Mesendoderm (in vitro differentiated cells): ENCODE measurements around the gene IFNGR1.

Source experiments
- DNase-seq: peaks from one replicate; pipeline ENCODE4 v3.0.0; 2013
- H2AK5ac ChIP-seq: 2 replicates; pipeline ENCODE4 v1.6.1; 2013; ENCODE audit warnings: low read length, inconsistent platforms
- H2BK120ac ChIP-seq: 2 replicates; pipeline ENCODE4 v1.6.1; 2013; ENCODE audit warnings: low read depth, mild to moderate bottlenecking, low read length, moderate library complexity, mixed read lengths
- H2BK15ac ChIP-seq: replicated peaks from 2 replicates; pipeline ENCODE4 v1.6.1; 2013; ENCODE audit warnings: low read depth, mild to moderate bottlenecking, moderate library complexity
- H2BK5ac ChIP-seq: 2 replicates; pipeline ENCODE4 v1.6.1; 2013; ENCODE audit warnings: low read length, inconsistent platforms
- H3K18ac ChIP-seq: 2 replicates; pipeline ENCODE4 v1.6.1; 2013; ENCODE audit warnings: mild to moderate bottlenecking, low read length, mixed read lengths
- H3K23ac ChIP-seq: one replicate; pipeline ENCODE4 v1.6.1; 2013; ENCODE audit warnings: low read length
- H3K27ac ChIP-seq: 2 replicates; pipeline ENCODE4 v1.5.1; 2013; ENCODE audit warnings: low read depth, mild to moderate bottlenecking, inconsistent platforms, low read length, moderate library complexity
- H3K27me3 ChIP-seq: 2 replicates; pipeline ENCODE4 v1.6.1; 2013; ENCODE audit warnings: low read length, control low read depth, mild to moderate bottlenecking, inconsistent platforms; ENCODE audit not compliant: insufficient read depth, poor library complexity
- H3K36me3 ChIP-seq: 2 replicates; pipeline ENCODE4 v1.6.1; 2013; ENCODE audit warnings: low read length, inconsistent platforms; ENCODE audit not compliant: control insufficient read depth, insufficient read depth
- H3K4ac ChIP-seq: one replicate; pipeline ENCODE4 v1.6.1; 2013; ENCODE audit warnings: low read depth, mild to moderate bottlenecking, low read length, moderate library complexity
- H3K4me1 ChIP-seq: 2 replicates; pipeline ENCODE4 v1.6.1; 2013; ENCODE audit warnings: low read depth, low read length, inconsistent platforms; ENCODE audit not compliant: control insufficient read depth
- H3K4me2 ChIP-seq: 2 replicates; pipeline ENCODE4 v1.6.1; 2013; ENCODE audit warnings: low read length
- H3K4me3 ChIP-seq: 2 replicates; pipeline ENCODE4 v1.5.1; 2013; ENCODE audit warnings: mild to moderate bottlenecking, low read length
- H3K56ac ChIP-seq: one replicate; pipeline ENCODE4 v1.6.1; 2013; ENCODE audit warnings: low read length
- H3K79me1 ChIP-seq: 2 replicates; pipeline ENCODE4 v1.6.1; 2013; ENCODE audit warnings: low read length, inconsistent platforms
- H3K79me2 ChIP-seq: 2 replicates; pipeline ENCODE4 v1.6.1; 2013; ENCODE audit warnings: mild to moderate bottlenecking, low read length; ENCODE audit not compliant: control insufficient read depth, insufficient read depth
- H3K9ac ChIP-seq: 2 replicates; pipeline ENCODE4 v1.6.1; 2013; ENCODE audit warnings: low read length, inconsistent platforms
- H4K5ac ChIP-seq: one replicate; pipeline ENCODE4 v1.6.1; 2013; ENCODE audit warnings: low read length
- H4K8ac ChIP-seq: one replicate; pipeline ENCODE4 v1.6.1; 2013; ENCODE audit warnings: low read depth, mild to moderate bottlenecking, control low read depth, low read length, moderate library complexity
- WGBS: extraction: QIAGEN DNeasy Blood & Tissue Kit; methylation state at CpG from one replicate; pipeline ENCODE4 v1.1.7; 2013; ENCODE audit warnings: low lambda C conversion rate, missing lambda C conversion rate; ENCODE audit not compliant: insufficient coverage; ENCODE audit errors: extremely low coverage; 5-methylcytosine and 5-hydroxymethylcytosine counted together

IFNGR1 gene

GRCh38 chr6:137219664-137220252, 573 bp upstream of the IFNGR1 start:
- H3K36me3 ChIP-seq: no peaks in the 10 kb centered on the region
- H3K4me2 ChIP-seq: peak overlapping the region; percentile 59
- H2BK5ac ChIP-seq: no peak overlapping the region
- H3K79me1 ChIP-seq: peaks cover 15% of the 10 kb centered on the region
- peak overlapping the region; percentile 71 for H3K56ac ChIP-seq
- H4K8ac ChIP-seq: no peak overlapping the region
- no peak overlapping the region for H4K5ac ChIP-seq
- H3K18ac ChIP-seq: peak overlapping the region; percentile 42
- no peaks in the 10 kb centered on the region for H3K27me3 ChIP-seq
- H2BK120ac ChIP-seq: no peak overlapping the region
- no peak overlapping the region for H3K23ac ChIP-seq
- no peak overlapping the region for H2AK5ac ChIP-seq
- H3K4ac ChIP-seq: no peak overlapping the region
- no peak overlapping the region for H2BK15ac ChIP-seq
- H3K27ac ChIP-seq: no peak overlapping the region
- H3K79me2 ChIP-seq: peaks cover 31% of the 10 kb centered on the region
- peaks cover 4% of the 10 kb centered on the region for H3K4me1 ChIP-seq
- H3K4me3 ChIP-seq: no peak overlapping the region
- DNase-seq: no peak
- H3K9ac ChIP-seq: peak overlapping the region; percentile 51
- no CpG with 5 or more reads among the region's 6 CpGs for WGBS

- H3K27me3 ChIP-seq: no peaks in the 10 kb centered on the region
Observed at GRCh38 chr6:137218473-137218916, 690 bp downstream of the IFNGR1 start.

DNA sequence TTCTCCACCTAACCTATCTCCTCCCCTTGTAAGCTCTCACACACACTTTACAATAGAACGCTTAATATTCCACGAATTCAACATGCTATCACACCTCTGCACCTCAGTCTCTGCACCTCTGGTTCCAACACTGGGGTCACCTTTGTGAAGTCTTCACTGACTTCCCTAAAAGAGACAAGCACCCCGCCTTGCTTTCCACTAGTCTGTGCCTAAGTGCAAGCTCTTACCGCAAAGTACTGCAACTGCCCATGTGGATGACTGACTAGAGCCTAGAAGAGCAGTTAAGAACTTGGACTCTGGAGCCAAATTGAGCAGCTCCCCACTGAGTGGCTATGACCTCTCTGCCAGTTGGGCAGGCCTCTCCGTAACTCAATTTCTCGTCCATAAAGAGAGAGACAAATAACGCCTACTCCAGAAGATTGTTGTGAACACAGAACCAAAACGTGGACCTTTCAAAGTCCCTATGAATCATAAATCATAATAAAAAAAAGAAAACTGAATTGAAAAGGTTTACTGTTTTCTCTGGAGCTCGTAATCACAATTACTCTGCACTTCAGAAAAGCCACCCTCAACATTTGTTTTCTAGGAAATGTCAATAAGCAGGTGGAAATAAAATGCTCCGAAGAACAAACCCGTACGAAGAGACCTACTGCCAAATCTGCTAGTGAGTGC, 1.2 kb downstream of the IFNGR1 start:
- H3K23ac ChIP-seq: no peak overlapping the region
- peak overlapping the region; percentile 98 for H3K4me3 ChIP-seq
- H3K18ac ChIP-seq: no peak overlapping the region
- no peak overlapping the region for H2AK5ac ChIP-seq
- H3K79me1 ChIP-seq: peaks cover 17% of the 10 kb centered on the region
- peaks cover 4% of the 10 kb centered on the region for H3K4me1 ChIP-seq
- no peaks in the 10 kb centered on the region for H3K27me3 ChIP-seq
- H3K27ac ChIP-seq: no peak overlapping the region
- no peak overlapping the region for H2BK120ac ChIP-seq
- no peak overlapping the region for H2BK15ac ChIP-seq
- WGBS: 100% methylated on average over 2 of the region's 12 CpGs
- H3K36me3 ChIP-seq: no peaks in the 10 kb centered on the region
- H3K79me2 ChIP-seq: peaks cover 39% of the 10 kb centered on the region
- H4K5ac ChIP-seq: no peak overlapping the region
- H2BK5ac ChIP-seq: no peak overlapping the region
- DNase-seq: peak; percentile 17
- H3K4me2 ChIP-seq: peak overlapping the region; percentile 95
- H3K9ac ChIP-seq: peak overlapping the region; percentile 94
- no peak overlapping the region for H4K8ac ChIP-seq
- no peak overlapping the region for H3K4ac ChIP-seq
- peak overlapping the region; percentile 100 for H3K56ac ChIP-seq

More at GRCh38 chr6:137218473-137218916, 690 bp downstream of the IFNGR1 start:
- H3K4ac ChIP-seq: no peak overlapping the region
- H3K36me3 ChIP-seq: no peaks in the 10 kb centered on the region
- H3K56ac ChIP-seq: peak overlapping the region; percentile 100
- H2AK5ac ChIP-seq: no peak overlapping the region
- peaks cover 17% of the 10 kb centered on the region for H3K79me1 ChIP-seq
- no peak overlapping the region for H3K18ac ChIP-seq
- H2BK15ac ChIP-seq: no peak overlapping the region
- H3K23ac ChIP-seq: peak overlapping the region; percentile 6
- H3K4me2 ChIP-seq: peak overlapping the region; percentile 95
- peak overlapping the region; percentile 48 for H2BK5ac ChIP-seq
- peaks cover 38% of the 10 kb centered on the region for H3K79me2 ChIP-seq
- H3K4me3 ChIP-seq: peak overlapping the region; percentile 98
- peak overlapping the region; percentile 94 for H3K9ac ChIP-seq
- H4K5ac ChIP-seq: no peak overlapping the region
- H3K4me1 ChIP-seq: peaks cover 4% of the 10 kb centered on the region
- H3K27ac ChIP-seq: peak overlapping the region; percentile 79
- no CpG with 5 or more reads among the region's 13 CpGs for WGBS
- DNase-seq: peak; percentile 63
- no peak overlapping the region for H2BK120ac ChIP-seq
- H4K8ac ChIP-seq: no peak overlapping the region

DNA sequence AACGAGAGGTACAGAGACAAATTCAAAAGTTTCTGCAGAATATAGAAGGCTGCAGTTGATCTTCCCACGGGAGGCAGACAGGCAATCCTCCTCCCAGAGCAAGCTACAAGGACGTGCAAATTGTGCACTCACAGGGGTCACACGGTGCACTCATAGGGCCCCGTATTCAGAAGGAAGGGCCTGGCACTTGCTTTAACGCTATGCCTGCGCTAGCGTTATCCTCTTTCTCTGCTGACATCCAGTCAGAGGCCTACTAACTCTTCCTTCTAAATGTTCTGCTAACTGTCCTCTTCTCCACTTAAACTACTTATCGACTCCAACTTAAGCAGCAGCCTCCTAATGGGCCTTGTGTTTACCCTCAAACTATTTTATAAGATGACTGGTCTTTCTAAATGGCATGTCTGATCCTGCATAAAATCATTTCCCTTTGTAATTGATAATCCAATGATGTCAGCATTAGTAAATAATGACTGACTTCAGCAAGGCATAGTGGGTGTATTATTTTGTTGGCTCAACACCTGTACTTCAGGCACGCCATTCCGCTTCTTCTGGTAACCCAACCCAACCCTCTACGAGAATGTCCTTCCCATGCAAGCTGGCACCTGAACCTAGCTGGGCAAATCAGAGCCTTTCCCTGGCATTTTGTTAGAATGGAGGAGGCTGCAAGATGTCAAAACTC, 2.2 kb downstream of the IFNGR1 start:
- Histone ChIP-seq H3K79me2 (peaks cover 43% of the 10 kb centered on the region), H3K36me3 (no peaks in the 10 kb centered on the region), H3K56ac (no peak overlapping the region), H2BK5ac (no peak overlapping the region), H2BK120ac (no peak overlapping the region), H3K18ac (no peak overlapping the region), H3K9ac (no peak overlapping the region), H3K27ac (no peak overlapping the region), H3K23ac (no peak overlapping the region), H3K4me1 (peaks cover 4% of the 10 kb centered on the region), H3K4ac (no peak overlapping the region), H2AK5ac (no peak overlapping the region), H3K4me2 (no peak overlapping the region), H2BK15ac (no peak overlapping the region), H3K4me3 (no peak overlapping the region), H4K8ac (no peak overlapping the region), H3K27me3 (no peaks in the 10 kb centered on the region), H3K79me1 (peaks cover 17% of the 10 kb centered on the region), H4K5ac (no peak overlapping the region)
- no peak for DNase-seq
- no CpG with 5 or more reads among the region's 12 CpGs for WGBS

DNA sequence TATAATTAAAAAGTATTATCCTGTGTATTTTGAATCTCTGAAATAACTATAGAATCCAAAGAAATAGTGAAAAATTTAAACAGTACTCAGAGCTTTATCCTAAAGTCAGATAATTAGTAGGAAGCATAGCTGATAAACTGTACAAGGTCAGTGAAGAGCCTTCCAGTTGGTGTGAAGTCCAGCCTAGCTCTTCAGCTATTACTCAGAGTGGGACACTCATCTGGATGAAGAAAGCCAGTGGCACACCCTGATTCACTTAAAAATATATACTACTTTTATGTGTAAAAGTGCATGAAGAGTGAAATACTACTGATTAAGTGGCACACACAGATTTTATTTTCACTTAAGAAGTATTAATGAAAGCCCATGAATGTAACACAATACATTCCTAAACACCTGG, 3.1 kb downstream of the IFNGR1 start:
- H3K23ac ChIP-seq: no peak overlapping the region
- no peak overlapping the region for H4K5ac ChIP-seq
- H3K4me3 ChIP-seq: no peak overlapping the region

More for the DNA sequence above, 3.1 kb downstream of the IFNGR1 start:
- no peak overlapping the region for H3K4me2 ChIP-seq
- no peak overlapping the region for H2BK120ac ChIP-seq
- no peak overlapping the region for H3K56ac ChIP-seq
- H3K79me2 ChIP-seq: peaks cover 49% of the 10 kb centered on the region
- H3K9ac ChIP-seq: no peak overlapping the region
- H3K18ac ChIP-seq: no peak overlapping the region
- H3K79me1 ChIP-seq: peaks cover 19% of the 10 kb centered on the region
- no peak for DNase-seq
- H3K27me3 ChIP-seq: no peaks in the 10 kb centered on the region
- no peak overlapping the region for H3K4ac ChIP-seq
- H3K4me1 ChIP-seq: peaks cover 4% of the 10 kb centered on the region
- no peaks in the 10 kb centered on the region for H3K36me3 ChIP-seq
- H2BK5ac ChIP-seq: no peak overlapping the region
- H4K8ac ChIP-seq: no peak overlapping the region
- H2AK5ac ChIP-seq: no peak overlapping the region
- H2BK15ac ChIP-seq: no peak overlapping the region
- H3K27ac ChIP-seq: no peak overlapping the region
